Chondrocyte (in vitro differentiated cells): ENCODE data around the gene IL31RA. TPM values are rescaled to one million over a fixed set of nuclear protein-coding genes. Genes with fewer than 3 reads are reported as not detected.
A peak's percentile ranks its signal among the peaks of the same experiment; 100 is the strongest.
"Not testable (repeated sequence)": the region's sequence is repeated elsewhere in the genome, so short reads cannot be mapped to it uniquely, and the experiment has no call there.

Experiments used
- DNase-seq: peaks from one replicate; pipeline ENCODE4 v3.0.0; 2021; ENCODE audit warnings: mixed read lengths, low spot score
- H3K27ac Mint-ChIP-seq: one replicate; pipeline ENCODE4 v1.8.0; 2021; ENCODE audit warnings: mild to moderate bottlenecking, moderate library complexity, mixed read lengths; ENCODE audit not compliant: unreplicated experiment
- H3K27me3 Mint-ChIP-seq: 2 replicates; pipeline ENCODE4 v1.8.0; 2021; ENCODE audit warnings: low read depth, mixed read lengths
- H3K36me3 Mint-ChIP-seq: 2 replicates; pipeline ENCODE4 v1.8.0; 2021; ENCODE audit warnings: low read depth, mixed read lengths
- H3K4me1 Mint-ChIP-seq: 2 replicates; pipeline ENCODE4 v1.8.0; 2021; ENCODE audit warnings: low read depth, mild to moderate bottlenecking, mixed read lengths
- H3K4me3 Mint-ChIP-seq: one replicate; pipeline ENCODE4 v1.8.0; 2021; ENCODE audit warnings: mild to moderate bottlenecking, moderate library complexity, mixed read lengths; ENCODE audit not compliant: unreplicated experiment
- H3K9me3 Mint-ChIP-seq: 2 replicates; pipeline ENCODE4 v1.8.0; 2021; ENCODE audit warnings: low read depth, mixed read lengths
- total RNA-seq: library from RNA; stranded (reverse); gene quantifications from 3 replicates; pipeline ENCODE4 v1.2.1, GENCODE V29; 2021
- TF ChIP-seq, protein P1 (sequence below): fragments of 200-600 bp; sonication (generic); IDR thresholded peaks from 2 replicates; pipeline ENCODE4 v1.5.0; 2021; ENCODE audit warnings: antibody characterized with exemption, mild to moderate bottlenecking, moderate library complexity

IL31RA gene
- total RNA-seq, 1 donor from 2014 or later: 1.9 TPM

DNA sequence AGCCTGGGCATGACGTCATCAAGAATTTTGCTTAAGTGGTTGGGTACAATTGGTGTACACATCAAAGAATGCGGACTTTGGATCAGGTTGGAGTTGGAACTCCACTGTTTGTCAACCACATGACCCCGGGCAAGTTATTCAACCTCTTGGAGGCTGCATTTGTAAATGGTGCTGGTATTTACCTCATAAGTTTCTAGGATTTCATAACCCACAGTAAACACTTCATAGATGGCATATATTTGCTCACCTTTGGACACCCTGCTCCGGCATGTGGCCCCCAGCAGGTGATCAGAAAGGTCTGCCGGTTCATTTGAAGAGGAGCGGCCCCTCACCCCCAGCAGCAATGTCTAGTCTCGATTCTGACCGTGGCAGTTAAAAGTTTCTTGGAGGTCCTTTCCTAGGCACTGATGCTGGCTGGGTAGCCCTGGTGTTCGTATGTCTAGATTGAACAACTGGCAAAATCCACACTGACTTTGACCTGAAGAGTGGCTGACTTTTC, 83.0 kb downstream of the IL31RA start:
- Mint-ChIP-seq H3K27me3 (no peaks in the 10 kb centered on the region), H3K9me3 (no peaks in the 10 kb centered on the region), H3K4me1 (peaks cover 2% of the 10 kb centered on the region), H3K27ac (no peak overlapping the region), H3K36me3 (no peaks in the 10 kb centered on the region), H3K4me3 (no peak overlapping the region)
- TF ChIP-seq, protein P1, sequence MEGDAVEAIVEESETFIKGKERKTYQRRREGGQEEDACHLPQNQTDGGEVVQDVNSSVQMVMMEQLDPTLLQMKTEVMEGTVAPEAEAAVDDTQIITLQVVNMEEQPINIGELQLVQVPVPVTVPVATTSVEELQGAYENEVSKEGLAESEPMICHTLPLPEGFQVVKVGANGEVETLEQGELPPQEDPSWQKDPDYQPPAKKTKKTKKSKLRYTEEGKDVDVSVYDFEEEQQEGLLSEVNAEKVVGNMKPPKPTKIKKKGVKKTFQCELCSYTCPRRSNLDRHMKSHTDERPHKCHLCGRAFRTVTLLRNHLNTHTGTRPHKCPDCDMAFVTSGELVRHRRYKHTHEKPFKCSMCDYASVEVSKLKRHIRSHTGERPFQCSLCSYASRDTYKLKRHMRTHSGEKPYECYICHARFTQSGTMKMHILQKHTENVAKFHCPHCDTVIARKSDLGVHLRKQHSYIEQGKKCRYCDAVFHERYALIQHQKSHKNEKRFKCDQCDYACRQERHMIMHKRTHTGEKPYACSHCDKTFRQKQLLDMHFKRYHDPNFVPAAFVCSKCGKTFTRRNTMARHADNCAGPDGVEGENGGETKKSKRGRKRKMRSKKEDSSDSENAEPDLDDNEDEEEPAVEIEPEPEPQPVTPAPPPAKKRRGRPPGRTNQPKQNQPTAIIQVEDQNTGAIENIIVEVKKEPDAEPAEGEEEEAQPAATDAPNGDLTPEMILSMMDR: no peak
- no peak for DNase-seq

DNA sequence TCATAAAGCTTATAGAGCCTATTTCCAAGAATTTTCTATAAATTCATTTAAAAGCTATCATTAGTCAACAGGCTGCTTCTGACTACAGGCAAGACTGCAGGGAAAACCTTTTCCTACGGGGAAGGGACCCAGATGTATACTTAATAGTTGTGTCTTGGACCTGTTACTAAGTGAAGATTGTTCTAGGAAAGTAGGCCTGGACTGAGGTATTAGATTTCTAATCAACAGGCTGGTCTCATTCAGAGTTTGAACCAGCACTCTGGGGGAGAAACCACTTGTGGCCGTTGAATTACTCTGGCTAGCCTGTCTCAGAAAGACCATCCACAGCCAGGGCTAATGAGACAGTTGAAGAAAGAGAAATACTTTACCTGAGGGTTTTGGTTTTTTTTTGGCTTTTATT, 83.6 kb downstream of the IL31RA start:
- Mint-ChIP-seq H3K4me3 (no peak overlapping the region), H3K36me3 (no peaks in the 10 kb centered on the region)

DNA sequence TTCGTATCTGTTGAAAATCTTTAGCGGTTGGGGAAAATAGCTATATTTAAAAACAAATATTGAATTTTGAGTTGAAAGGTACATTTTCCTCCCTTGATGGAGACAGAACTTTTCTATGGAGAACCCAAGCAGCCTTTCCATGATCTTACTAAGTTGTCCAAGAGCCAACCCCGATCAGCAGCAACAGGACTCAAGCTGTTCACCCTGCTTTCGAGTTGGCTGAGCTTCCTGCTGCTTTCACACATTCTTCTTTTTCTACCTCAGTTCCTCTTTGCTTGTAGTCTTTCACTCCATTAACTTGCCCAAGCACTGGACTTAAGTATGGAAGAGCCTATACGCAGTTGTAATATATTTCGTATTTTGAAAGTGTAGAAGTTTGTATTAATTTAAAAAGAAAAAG, 84.2 kb downstream of the IL31RA start:
- Mint-ChIP-seq H3K4me1 (peaks cover 2% of the 10 kb centered on the region), H3K9me3 (no peaks in the 10 kb centered on the region), H3K27ac (no peak overlapping the region), H3K27me3 (no peaks in the 10 kb centered on the region), H3K36me3 (peaks cover 2% of the 10 kb centered on the region), H3K4me3 (no peak overlapping the region)
- DNase-seq: no peak
- TF ChIP-seq, protein P1: no peak

More for the DNA sequence above, 83.6 kb downstream of the IL31RA start:
- H3K27me3 Mint-ChIP-seq: no peaks in the 10 kb centered on the region
- no peak for DNase-seq
- H3K27ac Mint-ChIP-seq: no peak overlapping the region
- TF ChIP-seq, protein P1: no peak
- H3K4me1 Mint-ChIP-seq: peaks cover 2% of the 10 kb centered on the region
- H3K9me3 Mint-ChIP-seq: no peaks in the 10 kb centered on the region

DNA sequence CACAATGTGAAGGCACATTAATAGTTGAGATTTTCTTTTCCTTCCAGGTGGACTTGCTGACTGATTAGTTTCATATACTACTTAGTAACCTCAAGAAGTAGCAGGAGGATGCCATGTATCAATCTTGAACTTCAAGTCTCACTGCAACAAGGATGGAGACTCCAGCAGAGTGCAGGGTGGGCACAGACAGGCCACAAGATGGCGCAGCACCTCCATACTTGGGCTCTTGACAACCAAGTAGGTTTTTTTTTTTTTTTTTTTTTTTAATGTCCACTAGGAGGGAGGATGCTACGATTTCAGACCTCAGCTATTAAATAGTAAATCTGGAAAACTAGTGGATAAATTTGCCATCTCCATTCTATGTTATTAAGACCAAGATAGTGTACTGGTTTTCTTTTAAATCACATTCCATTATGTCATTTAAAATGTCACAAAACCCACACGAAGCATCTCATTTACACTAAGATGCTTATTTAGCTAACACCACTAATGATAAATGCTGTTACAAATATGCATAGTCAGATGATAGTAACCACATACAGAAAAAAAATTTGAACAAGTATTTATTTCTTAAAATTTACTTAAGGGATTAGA, 85.0 kb downstream of the IL31RA start:
- no peak overlapping the region for H3K27ac Mint-ChIP-seq
- TF ChIP-seq, protein P1: peak; percentile 98
- no peaks in the 10 kb centered on the region for H3K9me3 Mint-ChIP-seq
- no peak overlapping the region for H3K4me3 Mint-ChIP-seq
- H3K4me1 Mint-ChIP-seq: peaks cover 2% of the 10 kb centered on the region
- DNase-seq: no peak
- no peaks in the 10 kb centered on the region for H3K27me3 Mint-ChIP-seq
- H3K36me3 Mint-ChIP-seq: peaks cover 4% of the 10 kb centered on the region

DNA sequence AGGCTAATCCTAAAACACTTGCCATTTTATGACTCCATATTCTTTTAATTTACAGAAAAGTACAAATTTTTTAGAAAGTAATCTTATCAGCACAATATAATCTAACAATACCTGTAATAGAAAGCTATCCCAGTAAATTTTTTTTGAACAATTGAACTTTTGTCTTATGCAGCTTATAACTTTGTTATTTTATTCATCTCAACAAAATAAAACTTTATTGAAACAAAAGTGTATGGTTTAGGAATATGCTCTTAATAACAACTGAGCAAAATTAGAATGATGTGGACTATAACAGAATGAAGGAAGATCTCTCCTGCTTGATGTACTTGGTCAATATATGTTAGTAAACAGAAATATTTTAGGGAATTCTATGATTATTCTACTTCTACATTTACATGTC, 86.4 kb downstream of the IL31RA start:
- H3K27ac Mint-ChIP-seq, H3K4me1 Mint-ChIP-seq, H3K9me3 Mint-ChIP-seq, H3K36me3 Mint-ChIP-seq, H3K27me3 Mint-ChIP-seq, DNase-seq, H3K4me3 Mint-ChIP-seq: not testable (repeated sequence)

DNA sequence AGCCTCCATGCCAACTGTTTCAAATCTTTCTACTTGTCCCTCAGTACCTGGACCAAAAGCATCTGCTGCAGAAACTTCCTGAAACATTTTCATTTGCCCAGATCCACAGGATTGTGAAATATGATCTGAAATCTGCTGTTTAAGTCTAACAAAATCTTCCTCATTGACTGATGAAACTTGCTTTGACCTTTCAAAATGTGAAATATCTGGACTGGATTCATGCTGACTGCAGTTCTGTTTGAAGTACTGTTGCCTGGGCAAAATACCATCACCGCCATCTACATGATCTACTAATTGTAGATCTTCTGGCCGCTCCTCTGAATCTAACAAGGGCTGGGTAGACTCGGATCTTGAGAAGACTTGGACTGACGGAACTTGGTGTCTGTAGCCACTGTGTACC, 90.0 kb downstream of the IL31RA start:
- H3K27me3 Mint-ChIP-seq, H3K9me3 Mint-ChIP-seq, H3K4me1 Mint-ChIP-seq, DNase-seq, H3K27ac Mint-ChIP-seq, H3K4me3 Mint-ChIP-seq: not testable (repeated sequence)
- peaks cover 22% of the 10 kb centered on the region for H3K36me3 Mint-ChIP-seq
